Vagina (tissue), 2 donors: ENCODE results near the gene SLC9C2. TPM values are rescaled to one million over a fixed set of nuclear protein-coding genes. Genes with fewer than 3 reads are reported as not detected.

ENCODE experiments used
- DNase-seq, 2 donors: peaks; one replicate each; pipeline ENCODE4 v3.0.0-alpha.2; 2017; ENCODE audit errors: extremely low spot score in 2 of 2
- H3K27ac ChIP-seq: fragments of 200-600 bp; sonication (generic); one replicate; pipeline ENCODE4 v1.5.1; 2019
- H3K27me3 ChIP-seq: fragments of 200-600 bp; sonication (generic); one replicate; pipeline ENCODE4 v1.5.1; 2019
- H3K36me3 ChIP-seq, 2 donors: fragments of 200-600 bp; sonication (generic); one replicate each; pipeline ENCODE4 v1.5.1; 2017 to 2019
- H3K4me1 ChIP-seq: fragments of 200-600 bp; sonication (generic); one replicate; pipeline ENCODE4 v1.5.1; 2019
- H3K4me3 ChIP-seq, 2 donors: fragments of 200-600 bp; sonication (generic); 1 replicate in 1 of 2; 2 replicates in 1 of 2; pipeline ENCODE4 v1.5.1; 2016 to 2019
- H3K9me3 ChIP-seq: fragments of 200-600 bp; sonication (generic); one replicate; pipeline ENCODE4 v1.5.1; 2019
- CTCF ChIP-seq, 3 experiments: fragments of 450-650 bp in 2 of 3; fragments of 200-600 bp in 1 of 3; sonication (generic) in 1 of 3; IDR thresholded peaks; one replicate each; pipeline ENCODE4 v1.5.1; 2017 to 2019; ENCODE audit warnings: antibody characterized with exemption in 3 of 3, mild to moderate bottlenecking in 2 of 3, moderate library complexity in 2 of 3
- POLR2A ChIP-seq, 2 donors: fragments of 450-650 bp; IDR thresholded peaks; one replicate each; pipeline ENCODE4 v1.6.1; 2017; ENCODE audit warnings: antibody characterized with exemption in 2 of 2, mild to moderate bottlenecking in 2 of 2, moderate library complexity in 2 of 2
- POLR2AphosphoS5 ChIP-seq, 2 donors: sonication (generic); formaldehyde crosslinking; IDR thresholded peaks; one replicate each; pipeline ENCODE4 v1.9.0; 2017; ENCODE audit warnings: antibody characterized with exemption in 2 of 2, mild to moderate bottlenecking in 2 of 2, low read depth in 1 of 2; ENCODE audit not compliant: insufficient read depth in 1 of 2
- intact Hi-C: fragments of 100-400 bp; cut with DNase I; formaldehyde crosslinking; loops from one replicate; pipeline ENCODE4 v1.15.1; 2023
- total RNA-seq: library from RNA; depleted of rRNA; stranded (reverse); fragments of >200 nt; gene quantifications from one replicate; pipeline ENCODE4 v1.2.3, GENCODE V29; 2016

Gene SLC9C2
- total RNA-seq, 1 donor from 2014 or later, result not detected

GRCh38 chr1:173454966-173455524 is 147.8 kb downstream of the SLC9C2 start:
- TF ChIP-seq POLR2AphosphoS5 (IDR thresholded peaks at IDR 0.05; ENCODE audit: insufficient read depth in 1 of 2, low read depth in 1 of 2) (no peak), CTCF (IDR thresholded peaks at IDR 0.05) (no peak), POLR2A (IDR thresholded peaks at IDR 0.05) (no peak)
- Histone ChIP-seq H3K9me3 (no peaks in the 10 kb centered on the region), H3K27ac (no peak overlapping the region), H3K4me3 (no peak overlapping the region), H3K4me1 (no peaks in the 10 kb centered on the region), H3K27me3 (no peaks in the 10 kb centered on the region), H3K36me3 (peaks cover 0 to 4% of the 10 kb centered on the region in 2 donors)
- DNase-seq, result no peak
- intact Hi-C loops, result no loop called here

GRCh38 chr1:173453982-173454381 is 148.9 kb downstream of the SLC9C2 start:
- H3K4me3 ChIP-seq, result no peak overlapping the region
- TF ChIP-seq POLR2AphosphoS5 (IDR thresholded peaks at IDR 0.05; ENCODE audit: insufficient read depth in 1 of 2, low read depth in 1 of 2) (no peak), CTCF (IDR thresholded peaks at IDR 0.05) (no peak), POLR2A (IDR thresholded peaks at IDR 0.05) (no peak)
- H3K27me3 ChIP-seq, result no peaks in the 10 kb centered on the region
- H3K4me1 ChIP-seq, result no peaks in the 10 kb centered on the region
- no peaks in the 10 kb centered on the region for H3K36me3 ChIP-seq
- DNase-seq, result no peak
- intact Hi-C loops, result no loop called here
- H3K9me3 ChIP-seq, result no peaks in the 10 kb centered on the region
- H3K27ac ChIP-seq, result no peak overlapping the region

GRCh38 chr1:173451981-173452380 is 150.9 kb downstream of the SLC9C2 start:
- no peak overlapping the region for H3K27ac ChIP-seq
- H3K4me3 ChIP-seq, result no peak overlapping the region
- intact Hi-C loops, result no loop called here
- H3K9me3 ChIP-seq, result no peaks in the 10 kb centered on the region
- no peaks in the 10 kb centered on the region for H3K4me1 ChIP-seq
- H3K27me3 ChIP-seq, result no peaks in the 10 kb centered on the region
- no peak for DNase-seq
- H3K36me3 ChIP-seq, result no peaks in the 10 kb centered on the region
- TF ChIP-seq POLR2A (IDR thresholded peaks at IDR 0.05), result no peak
- TF ChIP-seq POLR2AphosphoS5 (IDR thresholded peaks at IDR 0.05; ENCODE audit: insufficient read depth in 1 of 2, low read depth in 1 of 2), result peak in 1 of 2 donors; percentile 13

Other genes with a start within 250 kb of the SLC9C2 start
- 245 TPM for gene PRDX6, start 125.7 kb downstream of the SLC9C2 start, total RNA-seq
- not detected for gene TEX50, start 32.3 kb upstream of the SLC9C2 start, total RNA-seq
- not detected for gene ANKRD45, start 66.8 kb upstream of the SLC9C2 start, total RNA-seq
- gene KLHL20, start 111.9 kb upstream of the SLC9C2 start, total RNA-seq, result 14.7 TPM
- 6.4 TPM for gene DARS2, start 221.6 kb upstream of the SLC9C2 start, total RNA-seq
- gene CENPL, start 221.8 kb upstream of the SLC9C2 start, total RNA-seq, result 3.7 TPM